ENCODE data around the gene ZNHIT3.
"Not testable (repeated sequence)": the region's sequence is repeated elsewhere in the genome, so short reads cannot be mapped to it uniquely, and the experiment has no call there.

ZNHIT3 gene

GRCh38 chr17:36505171-36505570 is 18.7 kb downstream of the ZNHIT3 start:
- H3K4me3 ChIP-seq (ENCODE audit: low read depth, low read length) = no peak overlapping the region
- in situ Hi-C loops (cut with HindIII; ENCODE audit: low sequenced_read_pairs) = no loop called here
- no peak for TF ChIP-seq CTCF (IDR thresholded peaks at IDR 0.05; ENCODE audit: low read depth, low read length)
- no peak for DNase-seq (ENCODE audit: low read depth, low spot score)

GRCh38 chr17:36506249-36506826 is 19.9 kb downstream of the ZNHIT3 start:
- no peak for DNase-seq (ENCODE audit: low read depth, low spot score)
- TF ChIP-seq CTCF (IDR thresholded peaks at IDR 0.05; ENCODE audit: low read depth, low read length) = no peak
- H3K4me3 ChIP-seq (ENCODE audit: low read depth, low read length) = no peak overlapping the region
- in situ Hi-C loops (cut with HindIII; ENCODE audit: low sequenced_read_pairs) = no loop called here

GRCh38 chr17:36506831-36507230 is 20.4 kb downstream of the ZNHIT3 start:
- H3K4me3 ChIP-seq (ENCODE audit: low read depth, low read length) = no peak overlapping the region
- TF ChIP-seq CTCF (IDR thresholded peaks at IDR 0.05; ENCODE audit: low read depth, low read length) = no peak
- in situ Hi-C loops (cut with HindIII; ENCODE audit: low sequenced_read_pairs) = no loop called here
- no peak for DNase-seq (ENCODE audit: low read depth, low spot score)

GRCh38 chr17:36507266-36507665 is 20.8 kb downstream of the ZNHIT3 start:
- H3K4me3 ChIP-seq (ENCODE audit: low read depth, low read length) = no peak overlapping the region
- in situ Hi-C loops (cut with HindIII; ENCODE audit: low sequenced_read_pairs) = no loop called here
- DNase-seq (ENCODE audit: low read depth, low spot score) = no peak
- TF ChIP-seq CTCF (IDR thresholded peaks at IDR 0.05; ENCODE audit: low read depth, low read length) = no peak

GRCh38 chr17:36508439-36508838 is 22.0 kb downstream of the ZNHIT3 start:
- DNase-seq (ENCODE audit: low read depth, low spot score); in situ Hi-C loops (cut with HindIII; ENCODE audit: low sequenced_read_pairs); H3K4me3 ChIP-seq (ENCODE audit: low read depth, low read length): not testable (repeated sequence)

- no peak for DNase-seq (ENCODE audit: low read depth, low spot score)
- in situ Hi-C loops (cut with HindIII; ENCODE audit: low sequenced_read_pairs) = no loop called here
- H3K4me3 ChIP-seq (ENCODE audit: low read depth, low read length) = no peak overlapping the region
- no peak for TF ChIP-seq CTCF (IDR thresholded peaks at IDR 0.05; ENCODE audit: low read depth, low read length)
Measured at GRCh38 chr17:36509272-36509985, 22.9 kb downstream of the ZNHIT3 start.

GRCh38 chr17:36510636-36511035 is 24.2 kb downstream of the ZNHIT3 start:
- no peak overlapping the region for H3K4me3 ChIP-seq (ENCODE audit: low read depth, low read length)
- DNase-seq (ENCODE audit: low read depth, low spot score) = no peak
- TF ChIP-seq CTCF (IDR thresholded peaks at IDR 0.05; ENCODE audit: low read depth, low read length) = no peak
- in situ Hi-C loops (cut with HindIII; ENCODE audit: low sequenced_read_pairs) = no loop called here
